Activated T-helper 9 cell treated with anti-CD3 and anti-CD28 coated beads, Interleukin-2, amount 50 U/mL, for 16 hours (primary cell): Measurements from ENCODE around the gene B4GALNT1.
"Not testable (repeated sequence)": the region's sequence is repeated elsewhere in the genome, so short reads cannot be mapped to it uniquely, and the experiment has no call there.

Source experiments
- DNase-seq: peaks from one replicate; pipeline ENCODE4 v3.0.0-alpha.2; 2020; ENCODE audit warnings: low read depth

B4GALNT1 gene

DNA sequence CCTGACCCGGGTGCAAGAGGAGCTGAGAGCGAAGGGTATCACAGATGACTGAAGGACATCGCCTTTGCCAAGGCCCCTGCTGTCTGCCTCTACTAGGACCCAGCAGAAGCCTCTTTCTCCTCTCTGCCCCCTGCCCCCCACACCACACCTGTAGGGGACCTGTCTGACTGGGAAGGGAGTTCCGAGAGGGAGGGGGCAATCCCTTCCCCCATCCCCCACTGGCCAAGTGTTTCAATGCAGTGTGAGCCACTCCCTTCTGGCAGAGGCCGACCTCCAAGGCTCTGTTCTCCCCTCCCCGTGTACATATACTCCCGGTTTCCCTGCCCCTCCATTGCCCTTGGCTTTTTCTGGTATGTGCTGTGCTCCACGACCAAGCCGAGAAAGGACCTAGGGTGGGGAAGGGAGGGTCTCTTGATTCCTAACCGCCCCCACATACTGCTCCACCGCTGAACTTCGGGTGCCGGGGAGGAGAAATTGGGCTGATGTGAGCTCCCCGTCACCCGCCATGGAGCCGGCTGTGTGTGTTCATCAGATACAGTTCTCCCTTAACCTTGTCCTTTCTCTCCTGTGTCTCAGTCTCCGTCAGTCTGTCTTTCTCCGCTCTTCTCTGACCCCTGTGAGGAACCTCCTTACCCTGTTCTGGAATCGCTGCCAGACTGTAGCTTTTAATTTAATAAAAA lies 23.8 kb downstream of the B4GALNT1 start:
- no peak for DNase-seq

DNA sequence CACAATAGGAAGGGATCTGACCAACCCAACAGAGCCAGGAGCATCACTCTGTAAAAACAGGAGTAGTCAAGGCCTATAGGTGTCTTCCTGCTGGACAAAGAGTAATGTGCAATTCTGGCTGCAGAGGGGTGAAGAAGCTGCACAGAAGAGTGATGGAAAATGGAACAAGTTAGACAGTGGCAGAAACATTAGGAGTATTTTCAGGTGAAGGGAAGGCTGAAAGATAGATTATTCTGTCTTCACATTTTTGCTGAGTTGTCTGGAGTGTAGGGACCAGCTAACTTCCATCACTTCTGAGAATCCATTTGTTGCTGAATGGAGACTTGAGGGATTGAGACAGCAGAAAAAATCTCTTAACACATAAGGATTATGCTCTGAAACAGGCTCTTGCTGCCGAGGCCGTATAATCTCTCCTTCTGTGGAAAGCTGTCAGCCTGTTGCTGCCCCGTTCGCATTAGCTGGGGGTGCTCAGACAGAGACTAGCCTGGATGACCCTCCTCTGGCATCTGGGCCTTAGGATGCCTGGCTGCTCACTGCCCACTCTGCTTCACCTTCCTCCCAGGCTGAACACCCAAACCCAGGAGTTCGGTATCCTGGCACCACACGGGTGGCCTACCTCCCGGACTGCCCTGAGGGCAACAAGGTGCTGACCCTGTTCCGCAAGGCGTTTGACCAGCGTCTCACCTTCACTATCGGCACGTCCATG lies 24.9 kb downstream of the B4GALNT1 start:
- DNase-seq = no peak

DNA sequence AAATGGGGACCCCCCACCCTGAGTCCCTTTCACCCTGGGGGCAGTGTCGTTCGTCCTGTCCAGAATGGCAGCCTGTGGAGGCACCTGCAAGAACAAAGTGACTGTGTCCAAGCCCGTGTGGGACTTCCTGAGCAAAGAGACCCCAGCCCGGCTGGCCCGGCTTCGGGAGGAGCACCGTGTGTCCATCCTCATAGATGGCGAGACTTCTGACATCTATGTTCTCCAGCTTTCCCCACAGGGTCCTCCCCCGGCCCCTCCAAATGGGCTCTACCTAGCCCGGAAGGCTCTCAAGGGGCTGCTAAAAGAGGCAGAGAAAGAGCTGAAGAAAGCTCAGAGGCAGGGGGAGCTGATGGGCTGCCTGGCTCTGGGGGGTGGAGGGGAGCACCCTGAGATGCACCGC lies 26.2 kb downstream of the B4GALNT1 start:
- no peak for DNase-seq

DNA sequence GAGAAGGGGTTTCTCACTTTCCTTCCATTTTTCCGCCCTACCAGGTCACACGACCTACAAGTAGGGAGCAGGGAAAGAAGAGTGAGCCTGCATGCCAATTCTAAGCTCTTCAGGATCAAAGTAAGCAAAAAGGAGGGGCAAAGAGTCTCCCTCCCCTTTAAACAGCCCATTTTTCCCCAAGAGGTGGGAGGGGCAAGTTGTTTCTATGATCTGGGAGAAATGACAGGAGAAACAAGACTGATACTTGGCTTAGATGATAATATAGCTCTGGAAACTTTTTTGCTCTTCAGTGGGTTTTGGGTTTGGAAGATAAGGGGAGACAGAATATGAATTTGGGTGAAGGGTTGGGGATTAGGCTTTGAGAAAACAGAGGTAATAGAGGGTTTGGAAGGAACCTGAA lies 26.6 kb downstream of the B4GALNT1 start:
- DNase-seq = no peak

DNA sequence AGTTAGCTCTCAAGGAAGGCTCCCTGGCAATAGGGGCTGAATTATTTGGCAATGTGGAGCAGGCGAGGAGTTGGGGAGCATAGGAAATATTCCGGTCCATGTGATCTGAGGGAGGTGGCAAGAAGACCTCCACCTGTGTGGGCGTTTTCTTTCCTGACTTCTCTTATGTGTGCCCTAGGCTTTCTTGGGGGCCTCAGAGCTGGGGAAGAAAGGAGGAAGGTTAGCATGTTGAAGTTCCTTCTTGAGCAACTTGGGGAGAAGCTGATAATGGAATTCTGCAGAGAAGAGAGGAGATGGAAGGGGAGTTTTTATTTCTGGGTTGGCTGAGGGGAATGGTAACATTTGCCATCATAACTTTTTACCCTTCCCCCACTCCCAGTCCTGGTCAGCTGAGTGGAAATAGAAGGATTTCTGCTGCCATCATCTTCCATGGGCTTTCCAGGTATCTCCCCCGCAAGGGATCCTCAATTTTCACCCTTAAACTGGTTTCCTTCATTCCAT lies 27.1 kb downstream of the B4GALNT1 start:
- DNase-seq = no peak

DNA sequence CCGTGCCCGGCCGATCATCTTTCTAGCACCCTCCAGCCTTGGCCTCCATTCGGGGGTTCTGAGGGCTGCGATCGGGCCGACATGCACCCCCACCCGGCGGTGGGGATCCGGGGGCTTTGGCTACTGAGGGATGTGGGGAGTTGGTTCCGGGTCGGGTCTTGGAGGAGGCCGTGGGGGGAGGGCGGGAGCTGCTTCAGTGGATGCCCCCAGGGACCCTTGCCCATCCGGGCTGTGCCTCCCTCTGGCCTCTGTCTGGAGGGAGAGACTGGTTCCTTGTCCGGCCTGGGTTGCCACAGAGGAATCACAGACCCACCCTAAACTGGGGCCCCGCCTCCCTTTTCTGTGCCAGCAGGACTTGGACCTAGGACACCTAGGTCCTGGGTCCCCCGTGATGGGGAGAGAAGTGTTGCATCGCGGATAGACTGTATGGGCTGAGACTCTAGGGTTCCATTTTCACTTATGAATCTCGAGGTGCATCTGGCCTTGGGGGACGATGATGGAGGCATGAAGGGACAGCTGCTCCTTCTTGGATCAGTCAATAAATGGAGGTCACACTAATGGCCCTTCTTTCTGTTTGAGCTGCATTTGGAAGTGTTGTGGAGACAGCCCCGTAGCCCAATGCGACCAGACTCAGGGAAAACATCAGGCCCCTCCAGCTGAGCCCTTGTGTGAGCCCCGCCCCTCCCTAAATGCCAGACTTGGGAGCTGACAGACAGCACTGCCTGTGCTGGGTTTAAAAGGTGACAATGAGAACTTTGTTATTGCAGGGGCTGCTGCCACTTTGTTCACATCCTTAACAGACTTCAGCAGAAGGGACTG lies 27.8 kb downstream of the B4GALNT1 start:
- DNase-seq = no peak

DNA sequence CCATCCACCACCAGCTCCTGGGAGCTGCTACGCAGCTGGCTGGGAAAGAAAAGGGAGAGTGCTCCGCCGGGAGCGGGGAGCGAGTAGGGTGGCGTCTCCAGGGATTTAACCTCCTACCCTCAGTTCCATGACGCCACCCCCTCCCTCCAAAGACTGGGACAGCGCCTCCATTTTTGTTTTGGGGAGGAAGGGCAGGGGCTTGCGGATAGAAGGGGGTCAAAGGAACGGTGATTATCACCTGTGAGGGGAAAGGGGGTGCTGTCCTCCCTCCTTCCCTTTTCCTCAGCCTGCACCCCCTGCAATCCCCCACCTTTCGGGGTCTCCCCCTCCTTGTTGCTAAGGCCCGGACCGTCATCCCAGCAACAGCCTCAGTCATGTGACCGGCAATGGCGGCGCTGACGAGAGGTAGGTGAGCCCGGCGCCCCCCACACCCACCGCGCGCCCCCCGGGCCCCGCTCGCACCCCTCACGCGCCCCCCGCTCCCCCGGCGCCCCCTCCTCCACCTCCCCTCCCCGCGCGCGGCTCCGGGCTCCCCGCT lies 28.5 kb downstream of the B4GALNT1 start, which contains the start of gene DTX3:
Gene DTX3 (plus strand): TSS at position 371 of the 538 bp plus-strand sequence. CDS start 1,694 bp downstream, outside the sequence.
- no peak for DNase-seq

DNA sequence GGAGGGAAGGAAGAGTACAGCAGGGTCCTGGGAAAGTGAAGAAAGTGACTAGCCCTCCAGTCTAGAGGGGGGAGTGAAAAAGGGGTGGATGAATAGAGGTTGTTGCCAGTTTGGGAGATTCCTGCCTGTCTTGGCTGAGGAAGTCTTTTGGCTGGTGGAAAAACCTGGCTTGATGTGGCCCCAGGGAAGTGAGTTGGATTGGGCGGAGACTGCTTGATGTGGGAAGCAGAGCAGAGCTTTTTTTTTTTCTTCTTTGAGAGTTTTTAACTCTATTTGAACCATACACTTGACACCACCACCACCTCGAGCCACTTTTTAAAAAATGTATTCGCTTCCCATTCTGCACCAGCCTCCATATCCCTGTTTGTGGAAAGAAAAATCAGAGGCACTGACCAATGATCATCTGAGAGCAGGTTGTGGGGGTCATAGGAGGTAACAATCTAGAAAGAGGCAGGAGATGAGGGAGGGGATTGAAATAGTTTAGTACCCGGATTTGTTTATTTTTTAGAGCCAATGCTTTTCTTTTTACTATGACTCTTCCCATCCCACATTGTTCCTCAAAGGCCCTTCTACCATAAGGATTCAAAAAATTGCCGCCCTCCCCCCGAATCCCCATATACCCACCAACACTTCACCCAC lies 29.1 kb downstream of the B4GALNT1 start:
- no peak for DNase-seq

DNA sequence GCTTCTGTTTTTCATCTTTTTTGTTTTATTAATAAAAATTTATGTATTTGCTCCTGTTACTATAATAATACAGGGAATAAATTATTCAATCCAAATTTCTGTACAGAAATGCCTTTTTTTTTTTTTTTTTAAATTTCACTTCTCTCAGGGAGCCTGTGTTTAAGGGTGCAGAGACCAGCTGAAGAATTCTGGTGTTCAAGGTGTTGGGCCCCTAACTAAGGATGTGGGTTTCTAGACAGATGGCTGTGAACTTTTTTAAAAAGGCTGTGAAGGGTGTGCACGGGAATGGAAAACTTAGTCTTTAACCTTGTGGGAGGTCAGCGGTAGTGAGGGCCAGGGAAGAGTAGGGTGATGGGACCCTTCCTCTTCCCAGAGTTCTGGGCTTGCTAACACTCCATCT lies 29.7 kb downstream of the B4GALNT1 start:
- DNase-seq = no peak

DNA sequence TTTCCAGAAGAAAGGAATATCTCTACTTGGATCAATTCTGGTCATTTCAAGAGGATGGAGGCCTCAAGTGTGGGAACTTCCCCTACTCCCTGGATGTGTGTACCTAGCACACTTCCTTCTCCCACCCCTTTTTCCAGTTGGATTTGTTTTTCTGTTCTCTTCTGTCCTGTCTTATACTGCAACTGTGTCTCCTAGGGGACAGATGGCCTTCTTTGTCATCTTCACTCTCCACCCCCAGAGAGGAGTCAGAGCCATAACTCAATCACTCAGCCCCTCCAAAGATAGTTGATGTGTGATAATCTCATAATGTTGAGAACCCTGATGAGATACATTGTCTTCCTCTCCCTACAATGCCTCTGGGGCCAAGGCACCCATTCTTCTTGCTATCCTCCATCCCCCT lies 30.5 kb downstream of the B4GALNT1 start:
- no peak for DNase-seq

DNA sequence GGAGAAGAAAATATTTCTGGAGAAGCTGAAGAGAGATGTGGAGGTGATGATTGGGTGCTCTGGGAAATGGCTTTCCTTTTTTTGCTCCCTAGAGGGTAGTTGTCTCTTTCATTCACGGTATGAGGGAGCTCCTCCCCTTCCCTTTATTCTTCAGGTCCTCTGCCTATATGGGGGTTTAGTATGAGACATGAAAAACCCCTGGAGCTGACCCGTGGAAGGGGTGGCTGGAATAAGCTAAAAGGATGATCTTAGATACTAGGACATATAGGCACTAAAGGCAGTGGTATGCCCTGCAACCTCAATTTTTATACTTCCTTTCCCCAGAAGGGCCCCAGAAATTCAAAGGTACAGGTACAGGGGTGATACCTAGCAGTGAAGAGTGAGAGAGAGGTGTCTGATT lies 32.6 kb downstream of the B4GALNT1 start:
- DNase-seq = no peak

DNA sequence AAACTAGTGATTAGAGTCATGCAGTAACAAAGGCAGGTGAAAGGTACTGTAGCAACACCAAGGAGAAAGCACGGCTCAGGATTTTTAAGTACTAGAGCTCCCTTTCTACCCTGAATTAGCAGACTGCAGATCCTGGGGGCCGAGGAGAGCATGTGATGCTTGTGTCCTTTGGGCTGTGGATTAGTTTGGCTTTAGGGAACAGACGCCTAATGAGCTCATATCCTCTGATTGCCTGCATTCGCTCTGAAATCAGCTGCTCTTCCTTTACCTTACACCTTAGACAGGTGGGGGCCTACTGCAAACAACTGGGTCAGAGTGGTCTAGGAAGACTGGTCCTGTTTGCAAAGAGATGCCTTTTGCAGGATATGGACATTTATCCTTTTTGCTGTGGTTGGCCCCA lies 39.8 kb downstream of the B4GALNT1 start:
- DNase-seq = no peak

DNA sequence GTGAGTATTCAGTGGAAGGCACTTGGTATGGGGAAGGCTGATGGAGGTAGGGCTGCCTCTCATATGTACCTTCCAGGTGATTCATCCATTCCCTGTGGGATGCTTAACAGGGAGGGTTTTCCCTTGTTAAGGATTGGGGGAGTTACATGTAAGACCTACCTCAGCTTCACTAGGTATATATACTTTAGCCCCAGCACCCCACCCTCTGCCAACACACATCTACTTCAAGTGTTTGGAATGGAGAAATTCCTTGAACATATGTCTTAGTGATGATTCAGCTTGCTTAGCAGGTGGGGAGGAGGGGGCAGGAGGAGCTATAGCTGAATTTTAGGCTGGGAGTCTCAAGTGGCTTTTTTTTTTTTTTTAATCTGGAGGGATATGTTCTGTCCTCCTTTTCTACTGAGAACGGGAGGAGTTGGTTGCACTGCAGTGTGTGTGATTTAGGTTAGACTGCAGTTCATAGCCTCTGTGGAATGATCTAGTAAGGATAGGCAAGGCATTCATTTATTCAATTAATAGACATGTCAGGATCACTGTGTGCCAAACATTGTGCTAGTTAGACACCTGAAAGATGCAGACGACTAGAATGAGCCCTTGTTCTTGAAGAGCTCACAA lies 40.3 kb downstream of the B4GALNT1 start:
- no peak for DNase-seq

DNA sequence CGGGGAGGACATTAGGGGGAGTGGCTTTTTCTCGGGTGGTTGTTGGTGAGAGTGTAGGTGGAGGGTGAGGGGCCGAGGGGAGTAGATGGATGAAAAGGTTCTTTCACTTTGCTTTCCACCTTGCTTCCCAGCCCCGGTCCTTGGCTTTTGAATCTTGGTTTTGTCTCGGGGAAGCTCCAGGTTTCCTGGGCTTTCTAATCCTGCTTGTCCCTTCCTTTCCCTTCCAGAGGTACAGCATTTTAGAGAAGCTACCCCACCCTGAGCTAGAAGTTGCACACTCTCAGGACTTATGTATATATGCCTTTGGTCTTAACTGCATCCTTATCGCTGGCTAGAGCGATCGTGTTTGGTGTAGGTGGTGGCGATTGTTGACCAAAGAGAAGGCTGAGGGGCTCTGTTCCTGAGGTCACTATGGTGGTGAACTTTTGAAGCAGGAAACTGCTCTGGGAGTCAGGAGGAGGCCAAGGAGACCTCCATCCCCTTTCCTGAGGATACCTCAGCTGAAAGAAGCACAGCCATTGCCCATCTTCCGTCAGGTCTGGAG lies 41.1 kb downstream of the B4GALNT1 start:
- DNase-seq = no peak

DNA sequence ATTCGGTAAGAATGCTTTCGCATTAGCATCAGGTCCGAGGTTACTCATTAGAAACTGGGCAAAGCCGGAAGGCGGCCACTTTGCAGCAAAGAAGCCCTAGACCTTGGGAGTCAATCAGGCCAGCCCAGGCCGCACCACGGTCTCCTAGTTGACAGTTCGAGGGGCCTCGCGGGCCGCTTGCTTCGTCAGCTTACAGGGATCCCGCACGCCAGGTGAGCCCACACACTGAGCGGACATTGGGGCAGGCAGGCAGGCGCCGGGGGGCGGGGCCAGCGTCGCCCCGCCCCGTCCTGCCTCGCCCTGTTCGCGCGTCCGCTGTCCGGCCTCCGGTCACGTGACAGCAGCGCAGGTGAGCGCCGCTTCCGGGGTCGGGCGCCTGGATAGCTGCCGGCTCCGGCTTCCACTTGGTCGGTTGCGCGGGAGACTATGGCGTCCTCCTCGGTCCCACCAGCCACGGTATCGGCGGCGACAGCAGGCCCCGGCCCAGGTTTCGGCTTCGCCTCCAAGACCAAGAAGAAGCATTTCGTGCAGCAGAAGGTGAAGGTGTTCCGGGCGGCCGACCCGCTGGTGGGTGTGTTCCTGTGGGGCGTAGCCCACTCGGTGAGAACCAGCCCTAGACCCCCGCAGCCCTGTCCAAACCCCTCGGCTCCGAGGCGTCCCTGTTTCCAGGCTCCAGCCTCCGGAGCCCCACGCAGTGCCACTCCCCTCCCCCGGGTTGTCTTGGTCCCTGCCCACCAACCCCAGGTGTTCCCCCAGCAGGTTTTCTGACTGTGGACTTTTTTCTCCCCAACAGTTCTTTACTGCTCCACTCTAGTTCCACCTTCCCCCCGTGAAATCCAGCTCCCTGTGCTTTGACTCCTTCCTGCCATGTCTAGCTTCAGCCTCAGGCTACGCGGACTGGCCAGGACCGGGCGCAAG lies 41.9 kb downstream of the B4GALNT1 start, which contains the start of gene PIP4K2C:
Gene PIP4K2C (plus strand): TSS at position 329 of the 918 bp plus-strand sequence. CDS start 98 bp downstream, at position 427.
- DNase-seq = peak; percentile 71

DNA sequence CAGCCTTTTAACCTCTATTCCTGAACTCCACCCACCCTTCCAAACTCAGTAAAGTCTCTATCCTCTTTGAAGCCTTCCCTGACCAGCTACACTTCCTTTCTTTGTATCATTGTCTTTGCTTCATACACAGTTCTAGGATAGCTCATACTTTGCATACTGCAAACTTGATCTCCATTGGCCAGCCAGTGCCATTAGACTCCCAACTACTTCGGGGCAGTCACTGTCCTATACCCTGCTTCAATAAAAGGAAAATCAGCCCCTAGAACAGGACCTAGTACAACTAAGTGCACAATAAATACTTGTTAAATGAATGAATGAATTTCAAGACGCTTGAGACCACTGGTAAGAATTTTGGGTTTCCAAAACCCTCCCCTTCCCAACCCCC lies 42.5 kb downstream of the B4GALNT1 start:
- no peak for DNase-seq

DNA sequence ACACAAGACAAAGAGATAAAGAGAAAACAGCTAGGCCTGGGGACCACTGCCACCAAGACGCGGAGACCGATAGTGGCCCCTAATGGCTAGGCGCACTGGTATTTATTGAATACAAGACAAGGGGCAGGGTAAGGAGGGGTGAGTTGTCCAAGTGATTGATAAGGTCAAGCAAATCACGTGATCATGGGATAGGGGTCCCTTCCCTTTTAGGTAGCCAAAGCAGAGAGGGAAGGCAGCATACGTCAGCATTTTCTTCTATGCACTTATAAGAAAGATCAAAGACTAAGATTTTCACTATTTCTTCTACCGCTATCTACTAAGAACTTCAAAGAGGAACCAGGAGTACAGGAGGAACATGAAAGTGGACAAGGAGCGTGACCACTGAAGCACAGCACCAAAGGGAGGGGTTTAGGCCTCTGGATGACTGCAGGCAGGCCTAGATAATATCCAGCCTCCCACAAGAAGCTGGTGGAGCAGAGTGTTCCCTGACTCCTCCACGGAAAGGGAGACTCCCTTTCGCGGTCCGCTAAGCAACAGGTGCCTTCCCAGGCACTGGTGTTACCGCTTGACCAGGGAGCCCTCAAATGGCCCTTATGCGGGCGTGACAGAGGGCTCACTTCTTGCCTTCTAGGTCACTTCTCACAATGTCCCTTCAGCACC lies 43.9 kb downstream of the B4GALNT1 start:
- not testable (repeated sequence) for DNase-seq

DNA sequence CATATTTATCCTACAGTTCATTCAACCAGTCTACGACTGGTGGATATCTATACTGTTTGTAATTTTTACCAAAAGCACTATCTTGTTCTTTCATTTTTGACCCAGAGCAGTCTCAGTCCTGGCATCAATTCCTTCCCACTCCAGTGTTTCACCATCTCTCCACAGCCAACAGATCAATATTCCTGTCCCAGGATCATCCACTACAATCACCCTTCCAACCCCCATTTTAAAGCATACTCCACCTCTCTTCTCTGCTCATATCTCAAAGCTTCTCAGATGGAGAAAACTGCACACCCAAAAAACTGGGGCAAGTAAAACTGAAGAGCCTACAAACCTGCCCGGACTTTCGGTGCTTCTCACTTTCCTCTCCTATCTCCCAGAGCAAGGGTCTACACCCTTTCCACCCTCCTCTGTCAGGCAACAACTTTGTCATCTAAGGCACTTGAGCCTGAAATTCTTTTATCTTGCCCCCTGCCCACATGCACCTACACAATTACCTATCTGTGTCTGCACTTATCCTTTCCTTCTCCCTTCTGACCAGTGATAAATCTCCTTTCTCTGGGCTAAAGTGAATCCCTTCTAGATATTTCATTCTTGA lies 46.1 kb downstream of the B4GALNT1 start:
- no peak for DNase-seq

DNA sequence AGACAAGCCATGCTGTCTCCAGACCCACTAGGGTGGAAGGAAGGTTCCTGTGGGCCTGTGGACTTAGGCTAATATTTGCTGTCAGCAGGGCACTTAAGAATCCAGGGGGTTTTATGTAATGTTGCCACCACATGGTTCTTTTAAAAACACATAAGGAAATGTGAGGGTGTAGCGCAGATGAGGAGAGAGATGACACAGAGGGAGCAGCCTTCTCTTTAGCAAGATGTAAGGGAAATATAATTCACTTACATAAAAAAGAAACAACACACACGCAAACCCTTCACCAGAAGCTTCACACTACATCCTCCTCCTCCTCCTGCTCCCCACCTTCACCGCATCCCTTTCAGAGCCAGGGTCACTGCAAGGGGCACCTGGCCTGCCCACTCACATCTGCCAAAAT lies 46.9 kb downstream of the B4GALNT1 start:
- DNase-seq = no peak
